IMR-90 (cell line): ENCODE data around the gene TBC1D22A.

Experiments
- CTCF ChIP-seq: conservative IDR thresholded peaks from 2 replicates; pipeline ENCODE4 v1.5.1; 2012; ENCODE audit warnings: mild to moderate bottlenecking, low read depth, low read length, improper control_type of control experiment
- FOS ChIP-seq: fragments of 150-350 bp; IDR thresholded peaks from 2 replicates; pipeline ENCODE4 v1.6.1; 2016; ENCODE audit warnings: low read depth, low read length
- POLR2A ChIP-seq: IDR thresholded peaks from 2 replicates; pipeline ENCODE4 v1.6.1; 2012; ENCODE audit warnings: mild to moderate bottlenecking, low read depth, low read length
- RCOR1 ChIP-seq: IDR thresholded peaks from 2 replicates; pipeline ENCODE4 v1.6.1; 2012; ENCODE audit warnings: mild to moderate bottlenecking, low read length, improper control_type of control experiment; ENCODE audit not compliant: insufficient replicate concordance

- TF ChIP-seq CTCF = no peak
- no peak for TF ChIP-seq RCOR1
- TF ChIP-seq POLR2A = no peak
- TF ChIP-seq FOS = no peak
Measured at GRCh38 chr22:46824344-46824909, 62.0 kb downstream of the TBC1D22A start.
